Effector memory CD8-positive, alpha-beta T cell (primary cell): ENCODE results near the gene SHCBP1L.
"Not testable (repeated sequence)": the region's sequence is repeated elsewhere in the genome, so short reads cannot be mapped to it uniquely, and the experiment has no call there.

Experiments used
- ATAC-seq: fragments of 150-1000 bp; cut with Tn5 transposase; replicated peaks from 2 replicates; pipeline ENCODE4 v1.10.0; 2021; ENCODE audit warnings: mild to moderate bottlenecking, moderate library complexity
- DNase-seq, 3 experiments: peaks; one replicate each; pipeline ENCODE4 v3.0.0; 2021
- H3K27ac Mint-ChIP-seq, 2 donors: one replicate each; pipeline ENCODE4 v1.8.0; 2022; ENCODE audit warnings: mild to moderate bottlenecking in 2 of 2, mixed read lengths in 2 of 2, moderate library complexity in 2 of 2
- H3K27me3 Mint-ChIP-seq, 2 donors: one replicate each; pipeline ENCODE4 v1.8.0; 2022; ENCODE audit warnings: mixed read lengths in 2 of 2
- H3K36me3 Mint-ChIP-seq: one replicate; pipeline ENCODE4 v1.8.0; 2022; ENCODE audit warnings: mild to moderate bottlenecking, moderate library complexity, mixed read lengths; ENCODE audit not compliant: insufficient read depth
- H3K4me1 Mint-ChIP-seq, 2 donors: one replicate each; pipeline ENCODE4 v1.8.0; 2022; ENCODE audit warnings: low read depth in 2 of 2, mixed read lengths in 2 of 2
- H3K4me3 Mint-ChIP-seq, 2 donors: one replicate each; pipeline ENCODE4 v1.8.0; 2022; ENCODE audit warnings: mild to moderate bottlenecking in 2 of 2, mixed read lengths in 2 of 2, moderate library complexity in 2 of 2
- H3K9me3 Mint-ChIP-seq, 2 donors: one replicate each; pipeline ENCODE4 v1.8.0; 2022; ENCODE audit warnings: mixed read lengths in 2 of 2

Gene SHCBP1L

GRCh38 chr1:182905321-182905720 is 47.6 kb downstream of the SHCBP1L start:
- Mint-ChIP-seq H3K27ac (no peak overlapping the region), H3K36me3 (no peaks in the 10 kb centered on the region), H3K9me3 (no peaks in the 10 kb centered on the region), H3K4me1 (peaks cover 0 to 3% of the 10 kb centered on the region in 2 donors), H3K4me3 (no peak overlapping the region), H3K27me3 (peaks cover 15 to 16% of the 10 kb centered on the region in 2 donors)
- ATAC-seq, result no peak
- no peak for DNase-seq

DNA sequence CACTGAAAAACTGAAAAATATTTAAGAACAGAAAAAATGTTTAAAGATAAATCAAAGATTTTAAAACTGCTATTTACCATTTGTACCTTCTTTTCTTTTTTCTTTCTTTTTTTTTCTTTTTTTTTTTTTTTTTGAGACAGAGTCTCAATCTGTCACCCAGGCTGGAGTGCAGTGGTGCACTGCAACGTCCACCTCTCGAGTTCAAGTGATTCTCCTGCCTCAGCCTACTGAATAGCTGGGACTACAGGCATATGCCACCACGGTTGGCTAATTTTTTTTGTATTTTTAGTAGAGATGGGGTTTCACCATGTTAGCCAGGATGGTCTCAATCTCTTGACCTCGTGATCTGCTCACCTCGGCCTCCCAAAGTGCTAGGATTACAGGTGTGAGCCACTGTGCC is 51.0 kb downstream of the SHCBP1L start:
- not testable (repeated sequence) for H3K9me3 Mint-ChIP-seq, H3K4me3 Mint-ChIP-seq, H3K4me1 Mint-ChIP-seq, ATAC-seq, H3K27me3 Mint-ChIP-seq, DNase-seq, H3K36me3 Mint-ChIP-seq, H3K27ac Mint-ChIP-seq

DNA sequence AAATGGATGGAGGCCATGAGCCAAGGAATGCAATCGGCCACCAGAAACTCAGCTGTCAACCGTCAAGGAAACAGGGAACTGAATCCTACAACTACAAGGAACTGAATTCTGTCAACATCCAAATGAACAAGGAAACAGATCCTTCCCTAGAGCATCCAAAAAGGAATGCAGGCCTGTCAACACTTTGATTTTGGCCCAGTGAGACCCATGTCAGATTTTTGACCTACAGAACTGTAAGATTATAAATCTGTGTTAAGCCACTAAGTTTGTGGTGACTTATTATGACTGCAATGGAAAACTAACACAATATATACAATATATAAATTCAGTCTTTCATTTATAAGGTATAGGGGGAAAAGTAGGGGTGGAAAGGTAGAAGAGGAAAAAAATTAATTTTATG is 55.3 kb downstream of the SHCBP1L start:
- no peaks in the 10 kb centered on the region for H3K36me3 Mint-ChIP-seq
- DNase-seq, result no peak

GRCh38 chr1:182890927-182891610 is 61.9 kb downstream of the SHCBP1L start:
- peaks cover 7 to 20% of the 10 kb centered on the region in 2 donors for H3K27me3 Mint-ChIP-seq
- H3K4me3 Mint-ChIP-seq, result no peak overlapping the region
- no peak for ATAC-seq
- DNase-seq, result no peak
- peaks cover 14 to 26% of the 10 kb centered on the region in 2 donors for H3K4me1 Mint-ChIP-seq
- peak overlapping the region in 1 of 2 donors; percentile 88 for H3K27ac Mint-ChIP-seq
- H3K9me3 Mint-ChIP-seq, result no peaks in the 10 kb centered on the region
- peaks cover 33% of the 10 kb centered on the region for H3K36me3 Mint-ChIP-seq

More for the DNA sequence above, 55.3 kb downstream of the SHCBP1L start:
- H3K27me3 Mint-ChIP-seq, result peaks cover 7 to 20% of the 10 kb centered on the region in 2 donors
- H3K27ac Mint-ChIP-seq, result no peak overlapping the region
- no peak for ATAC-seq
- no peak overlapping the region for H3K4me3 Mint-ChIP-seq
- no peaks in the 10 kb centered on the region for H3K9me3 Mint-ChIP-seq
- H3K4me1 Mint-ChIP-seq, result no peaks in the 10 kb centered on the region

GRCh38 chr1:182889997-182890396 is 63.0 kb downstream of the SHCBP1L start:
- Mint-ChIP-seq H3K4me3 (peak overlapping the region in 1 of 2 donors; percentile 13), H3K27ac (peak overlapping the region; percentile 50 to 88), H3K36me3 (peaks cover 43% of the 10 kb centered on the region), H3K4me1 (peaks cover 14 to 35% of the 10 kb centered on the region in 2 donors), H3K9me3 (no peaks in the 10 kb centered on the region), H3K27me3 (peaks cover 7 to 17% of the 10 kb centered on the region in 2 donors)
- DNase-seq (peak; percentile 6 to 36 (median 8)), ATAC-seq (peak; percentile 91)

- Mint-ChIP-seq H3K27me3 (peaks cover 0 to 6% of the 10 kb centered on the region in 2 donors), H3K4me1 (peaks cover 14 to 35% of the 10 kb centered on the region in 2 donors), H3K9me3 (no peaks in the 10 kb centered on the region), H3K36me3 (peaks cover 54% of the 10 kb centered on the region), H3K27ac (peak overlapping the region; percentile 50 to 88), H3K4me3 (no peak overlapping the region)
- DNase-seq (no peak), ATAC-seq (no peak)
Observed at GRCh38 chr1:182888736-182889531, 64.0 kb downstream of the SHCBP1L start.

- peak overlapping the region in 1 of 2 donors; percentile 49 for H3K27ac Mint-ChIP-seq
Observed at GRCh38 chr1:182886985-182887384, 66.0 kb downstream of the SHCBP1L start.

DNA sequence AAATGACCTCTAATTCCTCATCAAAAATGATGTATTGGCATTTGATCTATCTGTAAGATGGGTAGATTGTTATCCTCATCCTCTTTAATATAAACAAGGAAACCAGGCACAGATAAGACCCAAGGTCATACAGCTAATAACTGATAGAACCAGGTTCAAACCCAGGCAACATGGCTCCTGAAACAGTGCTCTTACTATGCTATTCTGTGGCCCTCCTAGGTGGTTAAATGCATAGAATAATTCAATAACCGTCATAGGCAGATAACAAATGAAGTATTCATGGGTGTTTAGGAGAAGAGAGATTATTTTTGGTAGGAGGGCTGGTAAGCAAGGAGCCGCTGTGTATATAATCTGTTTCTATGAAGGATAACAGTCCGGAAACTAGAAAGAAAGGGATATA is 67.4 kb downstream of the SHCBP1L start:
- DNase-seq (no peak), ATAC-seq (no peak)
- Mint-ChIP-seq H3K27ac (no peak overlapping the region), H3K4me1 (peaks cover 14 to 31% of the 10 kb centered on the region in 2 donors), H3K27me3 (no peaks in the 10 kb centered on the region), H3K4me3 (no peak overlapping the region), H3K36me3 (peaks cover 87% of the 10 kb centered on the region), H3K9me3 (no peaks in the 10 kb centered on the region)

More at GRCh38 chr1:182886985-182887384, 66.0 kb downstream of the SHCBP1L start:
- H3K36me3 Mint-ChIP-seq, result peaks cover 73% of the 10 kb centered on the region
- ATAC-seq (no peak), DNase-seq (no peak)
- H3K9me3 Mint-ChIP-seq, result no peaks in the 10 kb centered on the region
- H3K4me3 Mint-ChIP-seq, result no peak overlapping the region
- H3K4me1 Mint-ChIP-seq, result peaks cover 14 to 35% of the 10 kb centered on the region in 2 donors
- no peaks in the 10 kb centered on the region for H3K27me3 Mint-ChIP-seq

DNA sequence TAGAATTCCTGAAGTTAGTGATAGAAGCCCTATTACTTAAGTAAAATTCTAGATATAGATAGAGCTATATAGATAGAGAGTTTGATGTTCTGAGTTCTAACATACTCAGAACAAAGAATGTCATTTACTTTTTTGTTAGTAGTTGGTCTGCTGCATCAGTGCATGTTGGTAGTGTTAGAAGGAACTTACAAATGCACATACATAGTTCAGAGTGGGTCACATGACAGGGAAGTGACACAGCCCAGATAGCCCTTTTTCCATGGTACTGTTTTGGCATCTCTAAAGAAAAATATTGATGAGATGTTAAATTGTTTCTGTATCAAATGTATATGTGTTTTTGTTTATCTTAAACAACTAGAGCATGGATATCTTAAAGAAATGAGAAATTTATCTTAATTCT is 68.1 kb downstream of the SHCBP1L start:
- ATAC-seq (no peak), DNase-seq (no peak)
- Mint-ChIP-seq H3K36me3 (peaks cover 90% of the 10 kb centered on the region), H3K27ac (no peak overlapping the region), H3K27me3 (no peaks in the 10 kb centered on the region), H3K4me3 (no peak overlapping the region), H3K4me1 (peaks cover 9 to 24% of the 10 kb centered on the region in 2 donors), H3K9me3 (no peaks in the 10 kb centered on the region)

DNA sequence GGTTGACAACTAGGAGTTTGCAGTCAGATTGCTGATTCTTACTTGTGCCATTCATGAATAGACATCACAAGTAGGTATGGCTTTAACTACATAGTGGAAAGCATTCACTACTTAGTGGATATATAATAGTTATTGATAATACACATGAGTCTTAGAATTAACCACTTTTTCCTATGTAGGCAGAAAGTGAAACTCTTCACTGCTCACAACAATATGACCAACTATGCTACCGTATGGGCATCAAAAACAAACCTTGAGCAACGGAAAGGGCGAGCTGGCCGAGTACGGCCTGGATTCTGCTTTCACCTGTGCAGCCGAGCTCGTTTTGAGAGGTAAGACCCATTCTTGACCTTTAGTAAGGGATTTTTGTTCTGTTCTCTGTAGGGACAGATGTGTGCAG is 75.1 kb downstream of the SHCBP1L start:
- peaks cover 100% of the 10 kb centered on the region for H3K36me3 Mint-ChIP-seq
- H3K27ac Mint-ChIP-seq, result no peak overlapping the region
- H3K4me1 Mint-ChIP-seq, result peaks cover 2 to 9% of the 10 kb centered on the region in 2 donors
- H3K27me3 Mint-ChIP-seq, result no peaks in the 10 kb centered on the region
- H3K9me3 Mint-ChIP-seq, result no peaks in the 10 kb centered on the region
- H3K4me3 Mint-ChIP-seq, result no peak overlapping the region
- DNase-seq (no peak), ATAC-seq (no peak)

DNA sequence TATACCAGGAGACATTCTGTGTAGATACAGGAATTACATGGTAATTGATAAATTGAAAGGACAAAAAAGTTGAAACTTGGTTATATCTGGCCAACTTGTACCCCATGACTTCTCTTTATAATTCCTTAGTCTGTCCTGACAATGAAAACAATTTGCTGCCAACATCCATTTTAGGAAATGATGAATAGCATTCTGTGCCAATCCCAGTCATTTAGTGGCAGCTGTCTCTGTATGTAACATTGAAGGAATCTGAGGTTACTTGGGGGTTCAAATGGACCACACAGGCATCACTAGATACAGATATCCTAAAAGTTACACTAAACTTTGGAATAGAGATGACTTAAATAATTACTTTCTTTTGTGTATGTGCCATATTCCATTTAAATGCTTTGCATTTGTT is 75.6 kb downstream of the SHCBP1L start:
- H3K27me3 Mint-ChIP-seq, result no peaks in the 10 kb centered on the region
- peak overlapping the region in 1 of 2 donors; percentile 29 for H3K27ac Mint-ChIP-seq
- H3K9me3 Mint-ChIP-seq, result no peaks in the 10 kb centered on the region
- no peak for ATAC-seq
- H3K4me1 Mint-ChIP-seq, result peaks cover 2 to 9% of the 10 kb centered on the region in 2 donors
- no peak overlapping the region for H3K4me3 Mint-ChIP-seq
- peaks cover 100% of the 10 kb centered on the region for H3K36me3 Mint-ChIP-seq
- no peak for DNase-seq

GRCh38 chr1:182875889-182876288 is 77.1 kb downstream of the SHCBP1L start:
- no peaks in the 10 kb centered on the region for H3K9me3 Mint-ChIP-seq
- H3K4me3 Mint-ChIP-seq, result no peak overlapping the region
- ATAC-seq (no peak), DNase-seq (no peak)
- peaks cover 3 to 9% of the 10 kb centered on the region in 2 donors for H3K4me1 Mint-ChIP-seq
- H3K27me3 Mint-ChIP-seq, result no peaks in the 10 kb centered on the region
- no peak overlapping the region for H3K27ac Mint-ChIP-seq
- H3K36me3 Mint-ChIP-seq, result peaks cover 100% of the 10 kb centered on the region

DNA sequence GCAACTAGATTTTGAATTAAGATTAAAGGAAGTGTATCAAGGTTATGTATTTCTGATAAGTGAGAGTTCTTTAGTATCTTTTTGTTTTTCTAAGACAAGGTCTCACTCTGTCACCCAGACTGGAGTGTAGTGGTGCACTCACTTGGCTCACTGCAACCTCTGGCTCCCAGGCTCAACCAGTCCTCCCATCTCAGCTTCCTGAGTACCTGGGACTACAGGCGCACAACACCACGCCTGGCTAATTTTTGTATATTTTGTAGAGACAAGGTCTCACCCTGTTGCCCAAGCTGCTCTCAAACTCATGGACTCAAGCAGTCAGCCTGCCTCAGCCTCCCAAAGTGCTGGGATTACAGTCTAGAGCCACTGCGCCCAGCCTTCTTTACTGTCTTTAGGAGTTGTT is 80.1 kb downstream of the SHCBP1L start:
- DNase-seq (no peak), ATAC-seq (no peak)
- Mint-ChIP-seq H3K27me3 (no peaks in the 10 kb centered on the region), H3K36me3 (peaks cover 97% of the 10 kb centered on the region), H3K4me3 (no peak overlapping the region), H3K27ac (peak overlapping the region; percentile 0 to 10), H3K9me3 (no peaks in the 10 kb centered on the region), H3K4me1 (peaks cover 3 to 9% of the 10 kb centered on the region in 2 donors)

- H3K9me3 Mint-ChIP-seq, result no peaks in the 10 kb centered on the region
- DNase-seq, result no peak
- no peak overlapping the region for H3K27ac Mint-ChIP-seq
- no peak for ATAC-seq
- H3K4me1 Mint-ChIP-seq, result peaks cover 8 to 10% of the 10 kb centered on the region in 2 donors
- H3K4me3 Mint-ChIP-seq, result no peak overlapping the region
- H3K27me3 Mint-ChIP-seq, result no peaks in the 10 kb centered on the region
- peaks cover 97% of the 10 kb centered on the region for H3K36me3 Mint-ChIP-seq
Observed at GRCh38 chr1:182869241-182869666, 83.7 kb downstream of the SHCBP1L start.
